Measurements from ENCODE around the gene CPEB3. TPM values are rescaled to one million over a fixed set of nuclear protein-coding genes. Genes with fewer than 3 reads are reported as not detected.

The CPEB3 gene
- total RNA-seq (2022; extraction: Qiagen RNA extraction; ENCODE audit: low read depth) = 0.22 to 0.39 TPM (median 0.36 TPM) in 5 replicates

DNA sequence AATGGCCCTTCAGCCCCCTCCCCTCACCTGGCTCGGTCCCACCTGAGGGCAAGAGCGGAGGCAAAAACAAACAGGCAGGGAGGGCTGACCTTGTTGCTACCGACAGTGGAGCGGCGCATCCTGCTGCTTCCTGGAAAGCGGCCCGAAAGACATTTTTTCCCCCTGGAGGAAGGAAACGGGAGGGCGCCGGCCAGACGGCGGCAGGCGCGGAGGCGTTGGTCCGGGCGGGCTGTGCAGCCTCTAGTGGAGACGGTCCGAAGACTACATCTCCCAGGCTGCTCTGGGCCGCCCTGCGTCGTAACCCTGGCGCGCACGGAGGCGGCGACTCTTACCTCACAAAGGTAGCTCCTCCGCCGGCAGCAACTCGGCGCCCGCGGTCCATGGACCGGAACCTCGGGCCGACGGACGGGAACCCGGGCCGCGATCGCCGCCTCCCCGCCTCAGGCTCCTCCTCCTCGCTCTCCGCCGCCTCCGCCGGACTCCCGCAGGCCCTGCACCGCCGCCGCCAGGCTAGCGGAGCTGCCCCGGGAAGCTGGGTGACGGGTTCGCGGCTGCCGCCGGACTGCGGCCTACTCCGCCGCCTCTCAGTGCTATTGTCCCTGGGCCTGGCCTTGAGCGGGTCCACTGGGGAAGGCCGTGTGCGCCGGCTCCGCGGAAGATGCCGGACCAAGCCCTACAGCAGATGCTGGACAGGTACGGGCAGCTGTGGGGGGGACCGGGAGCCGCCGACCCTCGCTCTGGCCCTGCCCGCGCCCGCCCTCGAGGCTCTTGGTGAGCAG lies at the start of gene CPEB3, which contains the start of gene MARCHF5:
CPEB3 (minus strand) TSS at position 242 of the 779 bp plus-strand sequence. CDS start 50,728 bp downstream, outside the sequence.
MARCHF5 (plus strand) TSS at position 331 of the 779 bp plus-strand sequence; CDS start at position 659, 328 bp downstream.

Other genes with a start within 250 kb of the CPEB3 start
- gene MARCHF5, start 89 bp upstream of the CPEB3 start, total RNA-seq (2022; extraction: Qiagen RNA extraction; ENCODE audit: low read depth) = 32.0 to 36.3 TPM (median 33.2 TPM) in 5 replicates

Data from A549 treated with CpdA at 1 μM for 4 hours (cell line).